ENCODE measurements around the gene DDX42. TPM values are rescaled to one million over a fixed set of nuclear protein-coding genes. Genes with fewer than 3 reads are reported as not detected.

The DDX42 gene
- total RNA-seq, 1 experiment from 2014 or later: 174 TPM

DNA sequence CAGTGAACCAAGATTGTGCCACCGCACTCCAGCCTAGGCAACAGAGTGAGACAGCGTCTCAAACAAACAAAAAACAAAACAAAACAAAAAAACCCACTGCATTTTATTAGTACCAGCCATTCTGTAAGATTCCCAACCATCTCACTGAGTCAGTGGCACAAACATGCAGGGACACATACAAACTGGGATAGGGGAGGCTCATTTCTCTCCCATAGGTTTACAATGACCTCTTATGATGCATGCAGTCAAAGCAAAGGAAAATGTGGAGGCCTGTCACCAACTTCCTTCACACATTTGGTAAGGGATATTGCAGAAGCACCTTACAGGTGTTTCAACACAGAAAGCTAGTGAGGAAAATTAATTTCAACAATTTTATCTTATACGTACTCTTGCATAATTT, 19.9 kb upstream of the DDX42 start:
- ChIA-PET POLR2A (no interaction called here), CTCF (no interaction called here), RAD21 (ENCODE audit: low non-redundant PET in 1 of 2, low total read pairs in 2 of 2, uncharacterized antibody in 2 of 2, unreplicated experiment in 2 of 2) (no interaction called here)
- Histone ChIP-seq H4K20me1 (ENCODE audit: insufficient read depth) (no peaks in the 10 kb centered on the region), H3K4me1 (ENCODE audit: control insufficient read depth in 1 of 2, insufficient read depth in 2 of 2, low read length in 2 of 2) (no peaks in the 10 kb centered on the region), H3K27ac (ENCODE audit: low read depth, low read length) (no peak overlapping the region), H3K9me2 (ENCODE audit: insufficient read depth) (no peaks in the 10 kb centered on the region), H3K9ac (ENCODE audit: low read length) (no peak overlapping the region), H3K4me3 (replicated peaks in 1 of 2; ENCODE audit: low read depth in 1 of 2, low read length in 2 of 2) (no peak overlapping the region), H3K4me2 (ENCODE audit: low read length) (no peak overlapping the region), H2AFZ (ENCODE audit: low read depth, low read length, poor library complexity, severe bottlenecking) (no peak overlapping the region), H3K36me3 (ENCODE audit: control insufficient read depth in 1 of 2, insufficient read depth in 2 of 2, low read length in 2 of 2) (peaks cover 60 to 81% of the 10 kb centered on the region in 2 experiments), H3K27me3 (ENCODE audit: insufficient read depth, low read length) (no peaks in the 10 kb centered on the region), H3K79me2 (ENCODE audit: insufficient read depth, low read length) (peaks cover 11% of the 10 kb centered on the region), H3K9me3 (ENCODE audit: control insufficient read depth in 1 of 2, insufficient read depth in 1 of 2, low read depth in 1 of 2, low read length in 2 of 2) (no peaks in the 10 kb centered on the region)
- TF ChIP-seq, protein P1, sequence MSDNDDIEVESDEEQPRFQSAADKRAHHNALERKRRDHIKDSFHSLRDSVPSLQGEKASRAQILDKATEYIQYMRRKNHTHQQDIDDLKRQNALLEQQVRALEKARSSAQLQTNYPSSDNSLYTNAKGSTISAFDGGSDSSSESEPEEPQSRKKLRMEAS (IDR thresholded peaks at IDR 0.05): no peak
- TF ChIP-seq JUND (IDR thresholded peaks at IDR 0.05) (no peak), ZFX (IDR thresholded peaks at IDR 0.05) (no peak), EZH2 (IDR thresholded peaks at IDR 0.05) (no peak), CBX3 (IDR thresholded peaks at IDR 0.05; ENCODE audit: low read depth) (no peak), POLR2AphosphoS5 (IDR thresholded peaks at IDR 0.05; ENCODE audit: low read depth, low read length) (no peak), EGR1 (IDR thresholded peaks at IDR 0.05; ENCODE audit: low read depth) (no peak)
- BruUV-seq (replicated peaks): no TSS peak
- intact Hi-C loops (cut with micrococcal nuclease): no loop called here
- no peak for DNase-seq (ENCODE audit: low read depth, low spot score)
- no peak for ATAC-seq

DNA sequence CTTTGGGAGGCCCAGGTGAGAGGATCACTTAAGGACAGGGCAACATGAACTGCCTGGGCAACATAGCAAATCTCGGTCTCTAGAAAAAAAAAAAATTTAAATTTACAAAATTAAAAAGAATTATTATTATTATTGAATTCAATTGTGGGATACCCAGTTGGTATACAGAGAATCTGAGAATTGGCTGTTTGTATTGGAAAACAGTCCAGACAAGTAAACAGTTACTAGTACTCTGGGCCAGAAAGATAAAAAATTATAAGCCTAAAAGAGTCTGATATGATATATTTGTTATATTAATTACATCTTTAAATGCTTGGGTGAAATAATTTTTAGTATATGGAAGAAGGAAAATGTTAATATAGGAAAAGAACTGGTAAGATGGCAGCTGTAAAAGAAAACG, 15.5 kb upstream of the DDX42 start:
- H4K20me1 ChIP-seq (ENCODE audit: insufficient read depth): no peaks in the 10 kb centered on the region
- intact Hi-C loops (cut with micrococcal nuclease): no loop called here
- peaks cover 37% of the 10 kb centered on the region for H3K79me2 ChIP-seq (ENCODE audit: insufficient read depth, low read length)
- H2AFZ ChIP-seq (ENCODE audit: low read depth, low read length, poor library complexity, severe bottlenecking): no peak overlapping the region
- ATAC-seq (no peak), DNase-seq (ENCODE audit: low read depth, low spot score) (no peak)
- H3K9me3 ChIP-seq (ENCODE audit: control insufficient read depth in 1 of 2, insufficient read depth in 1 of 2, low read depth in 1 of 2, low read length in 2 of 2): no peaks in the 10 kb centered on the region
- ChIA-PET RAD21 (ENCODE audit: low non-redundant PET in 1 of 2, low total read pairs in 2 of 2, uncharacterized antibody in 2 of 2, unreplicated experiment in 2 of 2) (no interaction called here), CTCF (no interaction called here), POLR2A (no interaction called here)
- H3K36me3 ChIP-seq (ENCODE audit: control insufficient read depth in 1 of 2, insufficient read depth in 2 of 2, low read length in 2 of 2): peaks cover 71 to 80% of the 10 kb centered on the region in 2 experiments
- no peaks in the 10 kb centered on the region for H3K9me2 ChIP-seq (ENCODE audit: insufficient read depth)
- no peak overlapping the region for H3K4me3 ChIP-seq (replicated peaks in 1 of 2; ENCODE audit: low read depth in 1 of 2, low read length in 2 of 2)
- no peaks in the 10 kb centered on the region for H3K4me1 ChIP-seq (ENCODE audit: control insufficient read depth in 1 of 2, insufficient read depth in 2 of 2, low read length in 2 of 2)
- H3K27ac ChIP-seq (ENCODE audit: low read depth, low read length): no peak overlapping the region
- no peak overlapping the region for H3K4me2 ChIP-seq (ENCODE audit: low read length)
- H3K27me3 ChIP-seq (ENCODE audit: insufficient read depth, low read length): no peaks in the 10 kb centered on the region
- BruUV-seq (replicated peaks): no TSS peak
- H3K9ac ChIP-seq (ENCODE audit: low read length): no peak overlapping the region
- TF ChIP-seq, protein P2, sequence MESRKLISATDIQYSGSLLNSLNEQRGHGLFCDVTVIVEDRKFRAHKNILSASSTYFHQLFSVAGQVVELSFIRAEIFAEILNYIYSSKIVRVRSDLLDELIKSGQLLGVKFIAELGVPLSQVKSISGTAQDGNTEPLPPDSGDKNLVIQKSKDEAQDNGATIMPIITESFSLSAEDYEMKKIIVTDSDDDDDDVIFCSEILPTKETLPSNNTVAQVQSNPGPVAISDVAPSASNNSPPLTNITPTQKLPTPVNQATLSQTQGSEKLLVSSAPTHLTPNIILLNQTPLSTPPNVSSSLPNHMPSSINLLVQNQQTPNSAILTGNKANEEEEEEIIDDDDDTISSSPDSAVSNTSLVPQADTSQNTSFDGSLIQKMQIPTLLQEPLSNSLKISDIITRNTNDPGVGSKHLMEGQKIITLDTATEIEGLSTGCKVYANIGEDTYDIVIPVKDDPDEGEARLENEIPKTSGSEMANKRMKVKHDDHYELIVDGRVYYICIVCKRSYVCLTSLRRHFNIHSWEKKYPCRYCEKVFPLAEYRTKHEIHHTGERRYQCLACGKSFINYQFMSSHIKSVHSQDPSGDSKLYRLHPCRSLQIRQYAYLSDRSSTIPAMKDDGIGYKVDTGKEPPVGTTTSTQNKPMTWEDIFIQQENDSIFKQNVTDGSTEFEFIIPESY (IDR thresholded peaks at IDR 0.05; ENCODE audit: extremely low read depth, insufficient replicate concordance, low read length): no peak
- TF ChIP-seq, protein P3, sequence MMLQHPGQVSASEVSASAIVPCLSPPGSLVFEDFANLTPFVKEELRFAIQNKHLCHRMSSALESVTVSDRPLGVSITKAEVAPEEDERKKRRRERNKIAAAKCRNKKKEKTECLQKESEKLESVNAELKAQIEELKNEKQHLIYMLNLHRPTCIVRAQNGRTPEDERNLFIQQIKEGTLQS (IDR thresholded peaks at IDR 0.05): no peak
- TF ChIP-seq SRF (IDR thresholded peaks at IDR 0.05; ENCODE audit: low read depth) (no peak), CEBPB (IDR thresholded peaks at IDR 0.05; ENCODE audit: low read depth) (no peak), TCF7L2 (IDR thresholded peaks at IDR 0.05; ENCODE audit: borderline replicate concordance, extremely low read depth, insufficient read depth, insufficient read length) (no peak)
